Measurements from ENCODE around the gene PRKCQ.
"Not testable (repeated sequence)": the region's sequence is repeated elsewhere in the genome, so short reads cannot be mapped to it uniquely, and the experiment has no call there.

PRKCQ gene

DNA sequence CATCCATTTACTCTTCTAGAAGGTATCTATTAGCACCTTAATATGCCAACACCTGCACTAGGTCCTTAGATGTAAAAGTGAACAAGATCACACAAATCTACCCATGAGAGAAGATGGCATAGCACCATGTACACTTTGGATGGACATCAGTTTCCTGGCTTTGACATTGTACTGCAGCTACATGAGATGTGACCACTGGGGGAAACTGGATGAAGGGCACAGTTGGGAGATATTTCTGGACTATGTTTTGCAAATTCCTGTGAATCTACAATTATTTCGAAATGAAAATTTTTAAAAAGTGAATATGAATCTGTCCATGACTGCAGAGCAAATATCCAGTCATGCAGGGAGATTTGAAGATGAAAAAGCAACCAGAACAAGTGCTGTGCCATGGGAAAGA is 124.5 kb downstream of the PRKCQ start:
- no peak for DNase-seq (ENCODE audit: low read depth)

DNA sequence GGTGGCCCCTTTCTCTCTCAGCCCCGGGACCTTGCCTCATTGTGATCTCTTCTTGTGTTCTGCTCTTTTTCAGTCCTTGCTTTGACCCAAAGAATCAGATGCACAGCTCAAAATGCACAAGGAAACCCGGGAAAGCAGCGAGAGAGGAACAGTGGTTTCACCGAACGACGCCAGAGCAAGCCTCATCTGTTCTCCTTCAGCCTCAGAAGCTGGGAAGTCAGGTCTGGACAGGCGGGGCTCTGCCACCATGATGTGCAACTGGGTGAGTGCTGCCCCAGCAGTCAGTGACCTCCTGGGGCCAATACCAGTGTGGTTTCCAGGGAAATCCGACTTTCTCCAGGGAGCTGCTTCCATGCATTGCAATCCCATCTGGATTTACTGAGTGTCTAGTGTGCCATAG is 133.4 kb downstream of the PRKCQ start:
- DNase-seq (ENCODE audit: low read depth): no peak

DNA sequence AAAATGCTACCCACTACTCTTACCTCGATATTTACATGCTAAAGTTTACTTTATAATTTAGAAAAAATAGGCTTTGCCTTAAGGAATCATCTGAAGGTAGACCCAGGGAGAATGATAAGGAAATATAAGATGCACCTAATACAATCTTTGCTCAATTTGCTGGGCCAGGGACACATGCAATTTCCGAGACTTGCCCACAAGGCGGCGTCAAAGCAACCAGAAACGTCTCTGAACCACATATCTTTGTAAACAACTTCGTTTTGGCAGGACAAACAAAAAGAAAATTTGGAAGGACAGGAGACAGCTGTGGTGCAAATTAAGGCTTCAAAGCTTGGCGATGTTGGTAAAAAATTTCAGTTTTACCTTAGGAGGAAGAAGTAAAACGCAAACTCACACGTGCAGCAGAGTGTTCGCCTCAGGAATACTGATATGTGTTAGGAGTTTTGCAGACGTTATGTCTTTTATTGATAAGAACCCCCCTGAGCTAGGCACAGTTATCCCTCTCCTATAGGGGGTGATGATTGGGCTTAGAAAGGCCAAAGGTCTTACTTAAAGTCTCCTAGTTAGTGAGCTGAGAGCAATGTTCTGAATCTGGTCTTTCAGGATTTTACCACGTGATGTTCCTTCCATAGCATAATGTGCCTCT is 134.3 kb downstream of the PRKCQ start:
- DNase-seq (ENCODE audit: low read depth): peak; percentile 30

DNA sequence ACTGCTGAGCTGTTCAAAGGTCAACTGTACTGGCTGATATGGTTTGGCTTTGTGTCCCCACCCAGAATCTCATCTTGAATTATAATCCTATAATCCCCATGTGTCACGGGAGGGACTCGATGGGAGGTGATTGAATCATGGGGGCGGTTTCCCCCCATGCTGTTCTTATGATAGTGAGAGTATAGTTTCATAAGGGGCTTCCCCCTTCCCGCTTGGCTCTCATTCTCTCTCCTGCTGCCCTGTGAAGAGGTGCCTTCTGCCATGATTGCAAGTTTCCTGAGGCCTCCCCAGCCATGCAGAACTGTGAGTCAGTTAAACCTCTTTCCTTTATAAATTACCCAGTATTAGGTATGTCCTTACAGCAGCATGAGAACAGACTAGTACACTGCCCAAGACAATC is 140.2 kb downstream of the PRKCQ start:
- not testable (repeated sequence) for DNase-seq (ENCODE audit: low read depth)

DNA sequence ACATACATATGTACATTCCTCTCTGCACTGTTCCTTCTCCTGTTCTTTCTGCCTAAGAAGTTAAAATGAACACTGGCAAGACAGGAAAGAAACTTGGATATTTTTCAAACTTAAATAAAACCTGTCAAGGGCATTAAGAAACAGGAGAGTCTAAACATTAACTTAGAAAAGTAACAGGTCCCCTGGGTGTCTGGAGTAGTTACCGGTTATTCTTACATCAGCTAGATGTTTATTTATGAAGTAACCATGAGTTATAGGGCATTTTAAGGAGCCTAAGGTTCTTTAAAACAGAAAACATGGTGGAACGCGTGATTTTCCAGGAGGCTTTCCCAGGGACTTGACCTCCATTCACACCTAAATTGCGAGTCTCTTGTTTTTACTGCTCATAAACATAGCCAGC is 148.2 kb downstream of the PRKCQ start:
- no peak for DNase-seq (ENCODE audit: low read depth)

DNA sequence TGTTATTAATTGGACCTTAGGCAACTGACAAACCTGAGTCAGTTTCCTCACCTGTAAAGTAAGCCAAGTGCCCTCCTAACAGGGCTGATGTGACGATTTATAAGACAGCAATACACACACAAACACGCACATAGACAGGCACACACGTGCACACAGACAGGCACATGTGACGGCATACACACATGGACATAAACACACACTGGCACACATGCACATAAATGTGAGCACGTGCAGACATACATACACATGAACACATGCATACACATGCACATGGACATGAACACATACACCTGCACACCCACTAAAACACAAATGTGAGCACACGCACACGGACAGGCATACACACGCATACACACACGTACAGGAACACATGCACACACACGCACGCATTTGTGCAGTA is 148.9 kb downstream of the PRKCQ start:
- no peak for DNase-seq (ENCODE audit: low read depth)

DNA sequence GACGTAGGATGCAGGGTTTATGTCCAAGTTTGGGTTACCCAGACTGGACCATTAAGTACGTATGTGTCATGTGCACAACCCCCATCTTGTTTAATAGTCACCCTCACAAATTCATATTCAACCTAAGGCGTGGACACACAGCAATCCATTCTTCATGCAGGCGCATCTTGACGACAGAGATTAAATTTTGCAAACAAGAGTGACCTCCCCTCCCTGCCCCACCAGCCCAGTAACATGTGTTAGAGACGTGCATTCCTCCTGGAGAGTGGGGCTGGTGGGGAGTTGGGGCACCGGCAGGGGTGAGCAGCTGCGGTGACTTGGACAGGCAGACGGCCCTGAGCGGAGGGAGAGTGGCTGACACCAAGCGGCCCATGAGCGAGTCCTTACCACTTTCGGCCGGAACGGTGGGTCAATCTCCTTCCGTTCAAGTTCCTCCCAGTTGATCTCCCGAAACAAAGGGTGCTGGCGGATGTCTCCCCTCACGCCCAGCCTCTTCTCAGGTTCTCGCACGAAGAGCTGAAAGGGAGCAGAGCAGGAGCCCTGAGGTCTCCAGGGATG is 149.6 kb downstream of the PRKCQ start:
- DNase-seq (ENCODE audit: low read depth): no peak

DNA sequence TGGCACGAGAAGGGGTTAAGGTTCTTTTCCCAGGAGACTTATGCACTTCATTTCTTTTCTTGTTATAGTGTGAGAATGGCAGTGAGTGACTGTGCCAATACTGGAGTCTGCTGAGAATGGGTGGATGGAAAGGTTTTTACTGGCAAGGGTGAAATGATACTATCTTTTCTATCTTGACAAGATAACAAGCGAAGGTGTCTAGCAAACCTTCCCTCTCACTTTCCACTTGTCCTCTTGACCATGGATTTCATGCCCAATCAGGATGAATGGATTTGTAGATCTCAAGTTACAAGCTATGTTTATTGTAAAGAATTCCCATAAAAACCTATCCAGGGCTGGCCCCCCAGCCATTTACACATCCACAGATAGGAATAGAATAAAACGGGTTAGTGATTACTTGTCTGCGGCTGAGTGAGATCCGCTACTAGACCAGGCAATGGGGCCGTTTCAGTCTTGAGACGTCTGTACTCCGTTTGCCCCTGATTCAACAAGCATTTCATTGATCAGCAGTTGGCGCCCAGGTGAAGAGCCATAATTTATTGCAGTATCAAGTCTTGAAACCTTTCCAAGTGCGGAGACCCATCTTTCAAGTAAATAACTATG is 152.6 kb downstream of the PRKCQ start:
- DNase-seq (ENCODE audit: low read depth): no peak

DNA sequence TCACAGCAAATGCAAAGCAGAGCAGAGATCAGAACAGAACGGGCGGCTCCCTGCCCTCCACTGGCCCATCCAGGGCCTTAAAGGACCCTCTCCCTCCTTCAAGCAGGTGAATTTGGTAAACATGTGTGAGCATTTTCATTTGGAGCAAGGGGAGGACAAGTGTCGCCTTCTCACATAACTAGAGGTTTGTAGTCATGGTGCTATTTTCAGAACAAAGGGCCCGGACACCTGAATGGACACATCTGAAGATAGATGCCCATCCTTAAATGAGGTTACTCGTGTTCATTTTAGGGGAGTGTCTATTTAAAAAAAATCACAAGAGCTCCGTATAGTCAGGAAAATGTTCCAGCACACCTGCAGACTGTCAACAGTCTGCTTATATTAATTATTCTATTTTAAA is 153.8 kb downstream of the PRKCQ start:
- no peak for DNase-seq (ENCODE audit: low read depth)

DNA sequence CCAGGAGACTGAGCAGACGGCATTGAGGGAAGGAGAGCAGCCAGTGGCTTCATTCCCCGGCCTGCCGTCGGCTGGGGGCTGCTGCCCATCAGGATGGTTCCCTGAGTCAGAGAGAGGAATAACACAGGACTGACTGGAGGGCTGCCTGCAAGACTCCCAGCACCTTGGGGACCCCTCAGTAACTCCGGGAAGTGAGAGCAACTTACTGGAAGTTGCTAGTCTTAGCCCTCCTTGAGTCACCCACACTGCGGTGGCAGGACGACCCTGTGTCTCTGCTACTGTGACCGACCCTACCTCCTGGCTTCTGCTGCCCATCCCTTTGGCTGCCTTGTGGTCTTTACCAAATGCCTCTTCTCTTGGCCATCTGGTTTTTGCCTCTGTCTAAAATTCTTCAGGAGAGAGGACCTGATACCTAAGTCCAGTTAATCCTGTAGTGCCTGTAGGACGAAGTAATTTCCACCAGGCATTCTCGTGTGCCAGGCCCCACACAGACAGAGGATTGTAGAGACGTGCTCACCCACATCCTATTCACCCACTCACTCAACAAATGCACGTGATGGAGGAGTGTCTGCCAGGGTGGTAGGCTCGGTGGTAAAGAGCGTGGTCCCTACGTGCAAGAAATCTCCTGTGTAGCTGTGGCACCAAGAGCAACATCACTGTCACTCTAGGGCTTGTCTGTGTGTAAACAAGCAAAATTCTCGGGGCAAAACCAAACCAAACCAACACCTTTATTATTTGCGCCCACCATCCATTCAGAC is 156.5 kb downstream of the PRKCQ start:
- DNase-seq (ENCODE audit: low read depth): no peak

DNA sequence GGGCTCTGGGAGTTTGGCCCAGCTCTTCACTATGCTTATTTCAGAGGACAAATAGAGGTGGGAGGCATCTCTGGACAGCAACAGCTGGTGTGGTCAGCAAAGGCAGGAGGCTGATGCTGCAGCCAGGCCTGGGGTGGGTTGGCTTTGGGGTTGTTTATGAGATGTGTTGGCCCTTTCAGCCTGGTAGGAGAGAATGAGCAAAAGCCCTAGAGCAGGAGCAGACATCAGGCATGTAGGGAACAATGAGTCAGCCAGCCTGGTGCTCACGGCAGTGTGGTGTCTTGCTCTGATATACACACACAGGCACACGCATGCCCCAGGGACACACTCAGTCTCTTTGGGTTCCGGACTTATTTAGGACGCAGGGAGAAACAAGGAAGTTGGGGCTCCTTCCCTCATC is 157.1 kb downstream of the PRKCQ start:
- no peak for DNase-seq (ENCODE audit: low read depth)

DNA sequence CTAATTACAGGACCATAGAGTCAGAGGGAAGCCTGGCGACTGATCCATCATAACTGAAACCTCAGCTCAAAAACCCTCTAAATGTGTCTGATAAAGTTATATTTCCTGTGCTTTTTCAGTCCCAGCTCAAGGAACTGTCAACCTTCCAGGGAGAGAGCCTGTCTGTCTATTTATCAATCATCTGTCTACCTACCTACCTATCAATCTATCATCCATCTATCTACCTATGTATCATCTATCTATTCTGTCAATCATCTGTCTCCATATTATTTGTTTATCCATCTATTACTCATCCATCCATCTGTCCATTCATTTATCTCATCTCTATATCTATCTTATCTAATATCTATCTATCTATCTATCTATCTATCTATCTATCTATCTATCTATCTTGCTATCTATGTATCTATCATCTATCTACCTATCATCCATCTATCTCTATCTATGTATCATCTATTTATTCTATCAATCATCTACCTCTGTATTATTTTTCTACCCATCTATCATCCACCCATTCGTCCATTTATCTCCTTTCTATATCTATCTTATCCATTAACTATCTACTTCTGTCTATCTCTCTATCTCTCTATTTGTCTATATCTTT is 161.4 kb downstream of the PRKCQ start:
- DNase-seq (ENCODE audit: low read depth): no peak

DNA sequence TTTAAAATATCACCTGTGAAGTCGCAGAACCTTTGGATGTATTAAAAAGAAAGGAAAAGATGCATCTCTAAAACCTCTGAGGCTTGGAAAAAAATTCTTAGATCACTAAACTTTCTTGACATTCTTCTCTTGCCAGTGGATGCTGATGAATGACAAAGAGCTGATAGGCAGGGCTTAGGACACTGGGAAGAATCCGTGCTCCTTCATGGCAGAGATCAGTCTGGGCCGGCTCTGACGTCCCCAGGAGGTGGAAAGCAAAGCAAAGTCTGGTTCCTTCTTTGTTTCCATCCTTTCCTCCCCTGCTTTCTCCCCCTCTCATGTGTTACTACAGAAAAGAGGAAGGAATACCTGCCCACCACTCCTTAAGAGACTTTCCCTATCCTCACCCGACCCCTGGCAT is 161.9 kb downstream of the PRKCQ start:
- no peak for DNase-seq (ENCODE audit: low read depth)

DNA sequence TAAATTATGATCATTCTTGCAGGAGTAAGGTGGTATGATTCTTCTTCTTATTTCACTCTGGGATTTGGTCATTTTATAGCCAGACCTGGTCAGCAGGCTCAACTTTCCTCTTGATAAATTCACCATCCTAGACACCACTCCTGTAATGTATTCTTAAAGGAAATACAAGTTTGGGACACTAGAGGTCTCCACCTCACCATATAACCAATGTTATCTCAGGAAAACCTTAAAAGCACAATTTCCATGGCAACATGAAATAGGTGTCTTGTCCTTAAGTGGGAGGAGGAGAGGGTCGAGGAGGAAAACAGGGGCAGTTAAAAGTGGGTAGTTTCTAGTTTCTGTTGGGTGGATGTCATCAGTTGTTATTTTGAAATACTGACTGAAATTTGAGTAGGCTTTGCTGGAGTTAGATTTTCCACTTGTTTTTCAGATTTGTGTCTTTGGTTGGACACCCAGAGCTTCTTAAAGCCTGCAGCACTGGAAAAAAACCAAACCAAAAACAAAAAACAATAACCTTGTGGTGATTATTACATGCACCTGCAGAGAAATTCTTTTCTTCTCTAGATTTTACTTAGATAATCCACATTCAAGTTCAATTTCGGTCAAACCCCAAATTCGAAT is 163.1 kb downstream of the PRKCQ start:
- no peak for DNase-seq (ENCODE audit: low read depth)

DNA sequence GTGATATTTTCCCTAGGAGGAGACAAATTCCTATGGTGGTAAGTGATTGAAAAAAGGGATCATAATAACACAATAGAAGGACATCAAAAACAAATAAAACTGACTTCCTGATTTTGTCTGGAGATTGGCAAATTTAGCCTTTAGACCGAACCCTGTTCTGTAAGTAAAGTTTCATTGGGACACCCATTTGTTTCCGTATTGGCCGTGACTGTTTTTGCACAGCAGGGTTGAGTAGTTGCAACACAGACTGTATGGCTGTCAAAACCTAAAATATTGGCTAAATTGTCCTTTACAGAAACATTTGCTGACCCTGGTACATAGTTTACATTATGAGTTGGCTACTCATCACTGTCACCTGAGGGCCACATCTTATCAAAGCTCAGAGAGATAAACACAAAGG is 168.6 kb downstream of the PRKCQ start:
- no peak for DNase-seq (ENCODE audit: low read depth)

DNA sequence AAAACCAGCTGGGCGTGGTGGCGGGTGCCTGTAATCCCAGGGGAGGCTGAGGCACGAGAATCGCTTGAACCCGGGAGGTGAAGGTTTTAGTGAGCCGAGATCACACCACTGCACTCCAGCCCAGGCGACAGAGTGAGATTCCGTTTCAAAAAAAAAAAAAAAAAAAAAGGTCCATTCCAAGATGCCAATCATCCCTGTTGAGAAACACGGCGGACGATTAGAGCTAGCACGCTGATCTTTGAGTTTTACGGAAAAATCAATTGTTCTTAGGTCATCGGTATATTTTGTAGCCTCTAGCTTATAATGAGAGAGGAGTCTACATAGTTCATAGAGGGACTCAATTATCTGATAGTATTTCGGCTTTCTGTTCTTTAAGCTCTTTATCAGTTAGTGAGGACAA is 169.2 kb downstream of the PRKCQ start:
- DNase-seq (ENCODE audit: low read depth): no peak

DNA sequence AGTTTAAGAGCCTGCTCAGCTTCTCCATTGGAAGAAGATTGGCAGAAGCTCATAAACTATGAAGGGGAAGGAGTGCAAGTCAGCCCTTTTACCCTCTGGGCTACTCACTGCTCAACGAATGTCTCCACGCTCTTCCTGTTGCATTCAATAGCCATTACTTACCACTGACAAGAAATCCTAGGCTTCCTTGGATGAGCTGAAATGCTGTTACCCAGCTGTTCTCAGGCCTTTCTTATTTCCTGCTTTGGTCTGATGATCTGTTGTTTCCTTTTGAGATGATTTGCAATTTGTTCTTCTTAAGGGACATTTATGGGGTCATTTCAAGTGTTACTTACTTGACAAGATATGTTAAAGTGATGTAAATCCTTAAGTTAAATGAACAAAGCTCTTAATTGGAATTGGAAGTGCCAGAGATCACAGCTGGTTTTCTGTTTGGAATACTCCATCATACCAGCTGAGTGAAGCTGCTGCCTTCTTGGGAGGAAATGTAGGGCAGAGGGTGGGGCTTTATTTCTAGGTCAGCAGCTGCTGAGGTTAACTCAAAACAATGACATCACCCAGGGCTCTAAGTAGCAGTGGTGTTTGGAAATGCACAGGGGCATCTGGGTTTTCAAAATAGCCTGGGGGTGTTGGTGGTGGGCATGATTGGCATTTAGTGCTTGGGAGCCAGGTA is 170.0 kb downstream of the PRKCQ start:
- DNase-seq (ENCODE audit: low read depth): no peak

DNA sequence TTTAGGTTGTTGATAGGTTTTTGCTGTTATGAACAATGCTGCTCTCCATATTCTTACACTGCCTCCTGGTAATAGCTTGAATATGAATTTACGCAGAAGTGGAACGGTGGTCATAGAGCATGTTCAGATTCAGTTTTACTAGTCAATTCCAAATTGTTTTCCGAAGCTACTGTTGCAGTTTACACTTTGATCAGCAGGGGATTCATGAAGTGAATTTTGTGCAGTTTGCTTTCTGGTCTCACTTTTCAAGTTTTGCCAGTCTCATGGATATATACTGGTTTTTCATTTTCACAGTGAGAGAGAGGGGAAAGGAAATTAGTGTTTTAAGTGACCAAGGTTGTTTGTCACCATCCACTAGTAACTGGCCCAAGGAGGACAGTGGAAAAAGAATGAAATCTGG is 171.3 kb downstream of the PRKCQ start:
- DNase-seq (ENCODE audit: low read depth): no peak

DNA sequence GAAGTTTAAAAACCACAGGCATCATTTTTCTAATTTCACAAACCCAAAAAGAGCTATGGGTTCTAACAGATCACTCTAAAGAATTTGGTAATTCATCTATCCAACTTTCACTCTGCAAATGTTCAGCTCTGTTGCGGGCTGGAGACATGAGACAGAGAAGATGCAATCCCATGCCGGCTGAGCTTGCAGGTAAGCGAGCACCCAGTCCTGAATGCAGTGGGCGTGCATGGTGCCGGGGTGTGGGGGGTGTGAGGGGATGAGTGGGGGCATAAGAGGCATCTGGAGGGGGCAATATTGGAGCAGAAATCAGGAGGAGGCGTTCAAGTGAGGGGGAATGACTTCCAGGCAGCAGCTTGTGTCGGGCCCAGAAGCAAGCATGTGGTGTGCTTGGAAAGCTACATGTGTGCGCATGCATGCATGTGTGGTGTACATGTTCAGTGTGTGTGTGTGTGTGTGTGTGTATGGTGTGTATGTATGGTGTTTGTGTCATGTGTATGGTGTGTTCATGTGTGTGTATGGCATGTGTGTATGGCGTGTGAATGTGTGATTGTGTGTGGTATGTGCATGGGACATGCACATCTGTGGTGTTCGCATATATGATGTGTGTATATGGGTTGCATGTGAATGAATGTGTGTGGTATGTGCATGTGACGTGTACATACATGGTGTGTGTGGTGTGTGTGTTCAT is 172.9 kb downstream of the PRKCQ start:
- no peak for DNase-seq (ENCODE audit: low read depth)

DNA sequence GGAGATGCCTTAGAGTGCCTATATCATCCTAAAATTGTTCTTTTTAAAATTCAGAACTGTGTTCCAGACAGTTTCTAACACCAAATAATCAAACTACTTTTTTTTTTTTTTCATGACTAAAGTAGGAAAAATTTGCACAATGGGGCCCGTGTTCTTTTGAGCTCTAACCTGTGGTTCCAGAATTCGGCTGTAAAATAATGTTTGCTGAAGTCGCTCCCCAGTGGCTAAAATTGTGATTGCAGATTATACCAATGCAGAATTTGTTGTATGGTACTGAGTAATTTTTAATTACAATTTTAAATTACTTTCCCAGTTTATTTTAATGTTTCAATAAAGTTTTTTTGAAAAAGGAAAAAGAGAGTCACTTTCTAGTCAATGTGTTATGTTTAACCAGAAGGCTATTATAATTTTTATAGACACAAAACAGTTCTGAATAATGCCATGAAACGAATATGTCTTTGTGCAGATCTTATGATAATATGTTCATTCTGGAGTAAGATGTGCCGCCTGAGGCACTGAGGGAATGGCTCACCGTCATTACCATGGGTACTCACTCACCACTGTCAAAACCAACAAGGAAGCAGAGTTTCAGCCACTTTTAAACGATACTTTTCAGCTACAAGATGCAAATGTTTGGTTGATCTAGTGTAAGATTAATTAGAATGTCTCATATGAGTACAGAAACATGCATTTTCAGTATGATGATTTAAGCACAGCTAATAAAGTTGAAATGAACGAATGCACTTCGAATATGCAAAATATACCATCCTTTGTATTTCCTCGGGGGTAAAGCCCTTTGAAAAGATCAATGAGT is 173.6 kb downstream of the PRKCQ start:
- no peak for DNase-seq (ENCODE audit: low read depth)

Data from stimulated activated CD8-positive, alpha-beta memory T cell treated with anti-CD3 and anti-CD28 coated beads, Interleukin-7, amount 100 ng/mL, for 24 hours (primary cell).